HL-60 (cell line): ENCODE results near the gene COL20A1.
"Not testable (repeated sequence)": the region's sequence is repeated elsewhere in the genome, so short reads cannot be mapped to it uniquely, and the experiment has no call there.

Experiments used
- DNase-seq, 2 experiments: peaks; one replicate each; pipeline ENCODE4 v3.0.0-alpha.2; 2010 to 2020; ENCODE audit warnings: low read depth in 1 of 2, low spot score in 1 of 2
- H3K27ac ChIP-seq: fragments of 250-450 bp; sonication (Bioruptor Pico); replicated peaks from 2 replicates; pipeline ENCODE4 v1.5.1; 2020; ENCODE audit warnings: mild to moderate bottlenecking, moderate library complexity
- H3K27me3 ChIP-seq: fragments of 250-450 bp; sonication (Bioruptor Pico); 2 replicates; pipeline ENCODE4 v1.5.1; 2021; ENCODE audit warnings: mild to moderate bottlenecking, moderate library complexity; ENCODE audit not compliant: insufficient read depth, poor library complexity, severe bottlenecking
- H3K4me3 ChIP-seq: replicated peaks from 2 replicates; pipeline ENCODE4 v1.5.1; 2011; ENCODE audit warnings: mild to moderate bottlenecking, control low read depth, low read length; ENCODE audit not compliant: insufficient read depth
- CTCF ChIP-seq: IDR thresholded peaks from one replicate; pipeline ENCODE4 v1.5.1; 2011; ENCODE audit warnings: low read length, control low read depth, inconsistent platforms; ENCODE audit not compliant: insufficient read depth
- GABPA ChIP-seq: IDR thresholded peaks from 2 replicates; pipeline ENCODE4 v1.6.1; 2012; ENCODE audit warnings: low read depth
- POLR2AphosphoS5 ChIP-seq: IDR thresholded peaks from 2 replicates; pipeline ENCODE4 v1.6.1; 2012; ENCODE audit warnings: low read depth
- REST ChIP-seq: IDR thresholded peaks from 2 replicates; pipeline ENCODE4 v1.6.1; 2012; ENCODE audit warnings: low read depth; ENCODE audit not compliant: insufficient replicate concordance
- SPI1 ChIP-seq: IDR thresholded peaks from 2 replicates; pipeline ENCODE4 v1.6.1; 2012; ENCODE audit warnings: low read depth, mild to moderate bottlenecking, borderline replicate concordance

COL20A1 gene

GRCh38 chr20:63335711-63336110 lies 42.7 kb downstream of the COL20A1 start:
- no peak for DNase-seq
- no peaks in the 10 kb centered on the region for H3K27me3 ChIP-seq
- no peak overlapping the region for H3K4me3 ChIP-seq
- TF ChIP-seq POLR2AphosphoS5 (no peak), REST (no peak), SPI1 (no peak), GABPA (no peak), CTCF (no peak)
- H3K27ac ChIP-seq: no peak overlapping the region

GRCh38 chr20:63336232-63336752 lies 43.3 kb downstream of the COL20A1 start:
- H3K27me3 ChIP-seq: no peaks in the 10 kb centered on the region
- no peak overlapping the region for H3K4me3 ChIP-seq
- no peak overlapping the region for H3K27ac ChIP-seq
- TF ChIP-seq GABPA: no peak
- TF ChIP-seq CTCF: no peak
- TF ChIP-seq POLR2AphosphoS5: no peak
- no peak for TF ChIP-seq SPI1
- TF ChIP-seq REST: no peak
- DNase-seq: no peak

- no peak overlapping the region for H3K4me3 ChIP-seq
- no peak overlapping the region for H3K27ac ChIP-seq
- H3K27me3 ChIP-seq: no peaks in the 10 kb centered on the region
- DNase-seq: no peak
- TF ChIP-seq SPI1 (no peak), CTCF (no peak), REST (no peak), POLR2AphosphoS5 (no peak), GABPA (no peak)
These were observed 44.9 kb downstream of the COL20A1 start for GRCh38 chr20:63337786-63338420.

GRCh38 chr20:63339154-63340094 lies 46.4 kb downstream of the COL20A1 start:
- H3K27me3 ChIP-seq, H3K27ac ChIP-seq, H3K4me3 ChIP-seq: not testable (repeated sequence)
- peak in 1 of 2 experiments; percentile 41 for DNase-seq

GRCh38 chr20:63340158-63340688 lies 47.2 kb downstream of the COL20A1 start:
- H3K27me3 ChIP-seq, H3K27ac ChIP-seq, H3K4me3 ChIP-seq: not testable (repeated sequence)
- peak in 1 of 2 experiments; percentile 43 for DNase-seq
